GM19328 (cell line): ENCODE measurements around the gene PLPPR4.

ENCODE experiments used
- ATAC-seq: cut with Tn5 transposase; IDR thresholded peaks from one replicate; pipeline ENCODE4 v1.9.1; 2021; ENCODE audit warnings: mild to moderate bottlenecking, moderate library complexity; ENCODE audit not compliant: unreplicated experiment

Gene PLPPR4

DNA sequence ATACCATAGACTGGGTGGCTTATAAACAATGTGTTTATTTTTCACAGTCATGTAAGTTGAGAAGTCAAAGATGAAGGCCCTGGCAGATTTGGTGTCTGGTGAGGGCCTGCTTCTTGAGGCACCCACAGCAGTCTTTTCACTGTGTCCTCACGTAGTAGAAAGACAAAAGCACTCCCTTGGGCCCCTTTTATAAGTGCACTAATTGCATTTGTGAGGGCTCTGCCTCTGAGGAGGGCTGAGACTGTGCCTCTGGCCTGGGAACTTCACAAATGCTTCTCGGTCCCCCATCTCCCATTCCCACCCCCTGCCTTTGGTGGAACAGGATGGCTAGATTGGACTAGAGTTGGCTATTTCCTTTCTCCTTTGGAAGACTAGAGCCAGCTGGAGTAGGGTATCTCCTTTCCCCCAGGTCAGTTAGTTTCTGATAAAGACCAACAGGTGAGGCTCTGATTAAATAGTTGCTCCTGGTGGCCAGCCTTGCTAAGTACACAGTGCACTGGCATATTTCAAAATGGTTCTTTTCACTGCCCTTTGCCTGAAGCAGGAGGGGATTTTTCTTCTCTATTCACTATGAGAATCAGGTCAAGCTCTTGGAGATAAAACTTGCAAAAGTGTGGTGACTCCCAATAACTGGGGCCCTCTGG, 82.9 kb downstream of the PLPPR4 start:
- no peak for ATAC-seq

DNA sequence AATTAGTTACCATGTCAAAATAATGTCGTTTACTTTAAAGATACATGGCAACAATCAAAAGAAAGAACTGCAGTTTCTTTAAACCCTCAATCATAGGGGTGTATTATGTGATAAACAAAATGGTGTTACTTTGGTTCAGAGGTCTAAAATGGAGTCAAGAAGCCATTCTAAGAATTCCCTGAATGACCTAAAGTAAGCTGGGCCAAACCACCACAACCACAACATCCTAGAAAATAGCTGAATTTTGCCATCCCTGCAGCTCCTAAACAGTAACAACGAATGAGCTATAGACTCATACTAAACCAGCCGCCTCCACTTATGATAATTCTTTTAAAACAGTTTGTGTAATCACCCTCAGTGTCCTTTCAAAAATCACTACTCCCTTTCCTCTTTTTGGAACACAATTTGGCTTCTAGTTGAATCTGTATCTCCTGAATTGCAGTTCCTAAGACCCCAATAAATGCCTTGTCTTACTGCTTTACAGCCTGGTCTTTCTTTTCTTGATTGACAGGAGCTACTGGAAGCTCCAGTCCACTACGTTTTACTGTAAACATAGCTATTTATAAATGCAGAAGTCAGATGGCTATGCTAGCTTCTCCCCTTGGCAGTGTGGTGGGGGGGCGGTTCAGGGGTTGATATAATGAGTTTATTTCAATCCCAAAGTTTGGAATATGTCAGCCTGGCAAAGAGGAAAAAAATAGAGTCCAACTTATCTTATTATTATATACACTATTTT, 84.3 kb downstream of the PLPPR4 start:
- no peak for ATAC-seq

DNA sequence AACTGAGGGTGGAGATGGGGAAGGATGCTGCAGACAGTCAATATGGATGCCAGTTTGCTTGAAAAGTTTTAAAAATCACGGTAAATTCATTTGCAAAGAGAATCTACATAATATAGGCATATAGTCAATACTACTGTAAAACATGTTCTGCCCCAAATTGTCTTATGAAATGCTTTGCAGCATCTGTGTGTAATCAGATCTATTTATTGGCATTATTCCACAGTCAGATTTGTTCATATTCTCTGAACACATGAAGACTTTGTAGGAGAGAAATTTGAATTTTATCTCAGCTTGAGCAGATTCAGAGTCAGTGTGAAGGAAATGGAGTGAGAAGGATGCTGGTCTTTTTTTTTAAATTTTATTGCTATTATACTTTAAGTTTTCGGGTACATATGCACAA, 88.5 kb downstream of the PLPPR4 start:
- no peak for ATAC-seq

DNA sequence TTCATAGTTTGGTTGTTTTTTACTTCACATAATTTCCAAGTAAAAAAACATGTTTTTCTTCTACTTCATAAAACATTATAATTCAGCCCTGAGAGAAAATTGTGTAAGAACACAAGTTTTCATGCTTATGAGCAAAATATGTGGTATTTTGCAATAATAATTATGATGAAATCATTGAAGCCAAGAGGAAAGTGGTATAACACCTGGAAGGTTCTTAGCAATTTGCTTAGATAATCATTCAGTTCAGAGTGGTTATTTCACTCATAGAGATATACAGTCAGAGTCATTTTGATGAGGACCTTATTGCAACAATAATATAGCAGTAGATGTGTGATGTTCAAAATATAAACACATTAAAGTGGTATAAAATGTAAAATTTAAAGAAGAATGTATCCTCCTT, 94.5 kb downstream of the PLPPR4 start:
- no peak for ATAC-seq
